ENCODE measurements around the gene TLCD1.

TLCD1 gene

DNA sequence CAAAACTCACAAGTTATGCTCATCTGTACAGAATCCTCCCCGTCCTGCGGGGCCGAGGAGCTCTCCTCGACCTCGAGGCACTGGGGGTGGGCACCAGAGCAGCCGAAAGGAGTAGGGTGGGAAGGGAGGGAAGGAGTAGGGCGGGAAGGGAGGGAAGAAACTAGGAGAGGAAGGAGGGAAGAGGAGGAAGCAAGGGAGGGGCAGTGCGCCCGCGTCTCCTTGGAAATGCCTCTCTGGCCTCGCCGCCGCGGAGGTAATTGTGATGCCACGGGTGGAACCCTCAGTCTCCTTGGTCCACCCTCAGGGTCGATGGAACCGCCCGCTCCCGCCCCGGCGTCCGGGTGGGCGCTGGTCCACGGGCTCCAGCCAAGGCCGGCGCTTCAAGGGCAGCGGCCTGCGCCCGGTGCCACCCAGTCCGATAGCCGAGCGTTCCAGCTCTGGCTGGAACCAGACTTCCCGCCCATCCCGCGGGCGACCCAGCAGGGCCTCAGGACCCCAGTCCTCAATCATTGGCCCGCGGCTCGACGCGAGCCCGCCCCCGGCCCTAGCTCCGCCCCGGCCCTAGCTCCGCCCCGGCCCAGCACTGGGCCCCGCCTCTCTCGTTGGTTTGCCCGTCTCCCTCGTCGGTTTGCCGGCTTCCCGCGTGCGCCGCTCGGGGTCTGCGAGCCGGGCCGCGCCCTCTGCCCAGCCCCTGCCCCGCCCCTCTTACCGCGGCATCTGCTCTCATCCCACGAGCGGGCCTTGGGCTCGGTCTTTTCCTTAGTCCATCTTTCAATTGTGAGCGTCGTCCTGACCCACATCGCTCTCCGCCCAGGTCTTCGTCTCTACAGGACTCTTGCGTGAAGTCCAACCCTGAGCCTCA, 14.9 kb downstream of the TLCD1 start:
- DNase-seq, result peak; percentile 96

DNA sequence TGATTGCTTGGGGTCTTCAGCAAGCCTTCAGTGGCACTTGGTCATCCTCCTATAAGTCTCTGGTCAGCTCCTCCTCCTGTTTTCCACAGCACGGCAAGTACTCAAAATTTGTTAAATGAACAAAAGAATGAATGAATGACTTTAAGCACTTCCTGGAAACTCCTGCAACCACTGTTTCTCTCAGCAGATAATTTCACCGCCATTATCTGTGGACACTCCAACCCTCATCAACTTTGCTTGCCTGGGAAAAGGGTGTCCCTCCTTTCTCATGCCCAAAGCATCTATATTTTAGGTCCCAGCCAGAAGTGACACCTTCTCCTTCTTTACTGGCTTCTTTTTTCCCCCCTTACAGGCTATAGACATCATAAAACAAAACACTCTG, 18.7 kb downstream of the TLCD1 start:
- no peak for DNase-seq

DNA sequence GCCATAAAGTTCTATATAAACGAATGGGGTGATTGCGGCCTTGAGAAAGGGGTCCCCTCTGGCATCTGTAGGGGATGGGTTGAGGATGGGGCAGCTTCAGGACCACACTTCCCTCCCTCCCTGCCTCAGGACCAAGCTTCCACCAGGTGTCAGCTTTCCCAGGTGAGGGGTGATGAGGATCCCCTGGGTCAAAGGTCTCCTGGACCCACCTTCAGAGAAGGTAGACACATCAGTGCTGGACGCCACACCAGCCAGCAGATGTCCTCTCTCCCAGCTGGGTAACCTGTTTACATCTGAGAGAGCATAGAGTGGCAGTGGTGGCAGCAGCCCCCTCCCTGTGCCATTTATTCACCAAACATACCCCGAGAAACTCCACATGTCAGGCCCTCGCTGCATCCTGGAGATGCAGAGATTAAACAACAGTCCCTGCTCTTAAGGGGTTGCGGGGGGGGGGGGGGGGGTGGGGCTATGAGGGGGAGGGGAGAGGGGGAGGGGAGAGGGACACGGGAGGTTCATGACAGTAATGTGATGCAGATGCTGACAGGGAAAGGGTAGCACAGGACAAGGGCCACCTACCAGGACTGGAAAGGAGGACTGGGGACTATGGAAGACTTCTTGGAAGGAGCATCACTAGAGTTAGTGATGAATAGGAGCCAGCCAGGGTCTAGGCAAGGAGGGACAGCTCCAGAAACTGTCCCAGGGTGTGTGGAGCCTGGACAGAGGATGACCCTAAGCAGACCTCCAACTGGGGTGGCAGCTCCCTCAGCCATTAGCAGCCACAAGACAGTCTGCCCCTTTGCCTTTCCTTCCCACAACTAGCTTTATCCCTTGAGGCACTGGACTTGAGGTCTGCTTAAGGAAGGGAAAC, 19.3 kb downstream of the TLCD1 start:
- DNase-seq, result no peak

- no peak for DNase-seq
Observed at GRCh38 chr17:28705728-28706334, 20.2 kb downstream of the TLCD1 start.

DNA sequence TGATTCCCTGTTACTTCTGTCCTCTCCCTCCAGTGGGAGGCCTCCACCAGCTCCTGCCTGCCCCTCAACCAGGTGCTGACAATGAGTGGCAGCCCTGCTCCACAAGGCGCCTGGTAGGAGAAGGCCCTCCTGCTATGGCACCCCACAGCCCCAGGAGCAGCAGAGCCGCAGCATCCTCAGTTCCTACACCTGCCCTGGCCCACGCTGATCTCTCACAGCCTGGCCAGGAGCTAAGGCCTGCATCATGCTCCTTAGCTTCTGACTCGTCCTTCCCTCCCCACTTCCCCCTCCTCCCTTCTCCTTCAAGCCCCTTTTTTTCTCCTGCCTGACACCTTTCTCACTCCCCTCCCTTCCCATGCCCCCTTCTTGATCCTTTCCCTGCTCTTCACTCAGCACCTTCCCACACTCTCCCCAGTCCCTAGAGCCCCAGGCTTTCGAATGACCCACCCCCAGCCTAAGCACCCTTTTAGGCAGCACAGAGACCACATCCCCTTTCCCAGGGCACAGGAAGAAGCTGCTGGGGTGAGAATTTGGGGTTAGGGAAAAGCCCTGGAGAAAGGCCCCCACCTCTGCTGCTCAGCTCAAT, 20.9 kb downstream of the TLCD1 start:
- DNase-seq, result no peak

GRCh38 chr17:28704219-28704858, 21.7 kb downstream of the TLCD1 start:
- DNase-seq, result no peak

GRCh38 chr17:28703552-28704218, 22.3 kb downstream of the TLCD1 start:
- DNase-seq, result no peak

GRCh38 chr17:28702752-28703150, 23.3 kb downstream of the TLCD1 start:
- DNase-seq, result no peak

DNA sequence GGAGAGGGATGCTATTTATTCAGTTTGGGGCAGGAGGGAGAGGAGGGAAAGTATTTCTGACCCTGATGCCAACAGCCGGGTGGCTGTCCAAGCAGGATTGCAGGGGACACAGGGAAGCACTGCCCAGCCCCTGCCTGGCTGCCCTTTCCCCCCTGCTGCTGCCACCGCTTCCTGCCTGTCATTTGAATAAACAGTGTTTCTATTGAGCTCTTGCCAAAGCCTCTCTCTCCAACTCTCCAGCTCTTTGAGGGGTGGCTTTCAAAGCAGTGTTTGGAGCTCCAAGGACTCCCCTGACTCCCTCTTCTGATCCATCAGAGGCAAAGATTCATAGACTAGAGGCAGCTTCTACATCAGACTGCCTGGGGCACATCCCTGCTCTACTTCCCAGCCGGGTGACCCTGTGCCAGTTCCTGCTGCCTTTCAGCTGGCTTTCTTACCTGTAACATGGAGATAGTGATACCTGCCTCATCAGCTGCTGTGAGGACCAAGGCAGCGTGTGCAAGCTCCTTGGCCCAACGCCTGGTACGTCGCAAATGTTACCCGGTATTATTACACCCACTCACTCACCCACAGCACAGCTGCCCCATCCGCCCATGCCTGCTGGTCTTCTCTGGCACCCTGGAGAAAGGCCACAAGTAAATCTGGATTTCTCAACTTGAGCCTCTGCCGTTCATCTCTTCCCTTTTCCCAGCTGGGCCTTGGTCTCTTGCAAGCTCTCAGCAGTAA, 23.8 kb downstream of the TLCD1 start:
- DNase-seq, result peak; percentile 78

- no peak for DNase-seq
Observed at GRCh38 chr17:28700830-28701492, 25.1 kb downstream of the TLCD1 start.

- DNase-seq, result no peak
Observed at GRCh38 chr17:28700278-28700677, 25.8 kb downstream of the TLCD1 start.

GRCh38 chr17:28698253-28698941, 27.6 kb downstream of the TLCD1 start:
- DNase-seq, result no peak

- no peak for DNase-seq
Observed at GRCh38 chr17:28693869-28694268, 32.2 kb downstream of the TLCD1 start.

DNA sequence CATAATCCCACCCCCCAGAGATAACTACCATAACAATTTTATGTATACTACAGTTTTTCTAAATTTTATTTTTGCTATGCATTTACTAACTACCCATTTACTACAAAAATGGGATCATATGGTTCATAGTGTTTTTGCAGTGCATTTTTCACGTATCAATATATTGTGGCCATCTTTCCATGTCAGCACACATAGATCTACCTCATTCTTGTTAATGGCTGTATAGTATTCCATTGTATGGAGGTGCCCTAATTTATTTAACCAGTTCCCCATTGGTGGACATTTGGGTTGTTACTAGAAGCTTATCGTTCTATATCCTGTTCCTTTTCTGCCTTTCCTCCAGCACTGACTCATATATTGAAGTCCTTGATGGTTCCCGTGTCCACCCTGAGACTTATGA, 37.0 kb downstream of the TLCD1 start:
- DNase-seq, result no peak

- DNase-seq, result no peak
Observed at GRCh38 chr17:28688481-28688880, 37.6 kb downstream of the TLCD1 start.

GRCh38 chr17:28686296-28686695, 39.7 kb downstream of the TLCD1 start:
- no peak for DNase-seq

GRCh38 chr17:28685366-28685765, 40.7 kb downstream of the TLCD1 start:
- no peak for DNase-seq

DNA sequence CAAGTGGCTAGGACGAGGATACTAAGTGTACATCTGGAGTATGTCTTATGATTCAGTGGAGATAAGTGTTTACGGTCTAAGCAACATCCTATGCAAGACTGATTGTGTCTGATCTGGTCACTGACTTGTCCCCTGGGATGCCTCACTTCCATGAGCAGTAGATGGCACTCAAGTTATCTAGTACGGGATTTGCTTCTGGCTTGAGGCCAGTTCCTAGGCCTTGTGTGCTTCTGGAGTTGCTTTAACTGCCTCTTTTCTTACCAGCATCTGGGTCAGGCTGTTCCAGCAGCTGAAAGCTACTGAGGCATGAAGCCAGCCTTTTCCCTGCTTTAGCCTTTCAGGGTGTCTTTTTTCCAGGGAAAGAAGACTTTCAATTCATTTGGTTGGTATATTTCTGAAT, 41.1 kb downstream of the TLCD1 start:
- peak; percentile 13 for DNase-seq

DNA sequence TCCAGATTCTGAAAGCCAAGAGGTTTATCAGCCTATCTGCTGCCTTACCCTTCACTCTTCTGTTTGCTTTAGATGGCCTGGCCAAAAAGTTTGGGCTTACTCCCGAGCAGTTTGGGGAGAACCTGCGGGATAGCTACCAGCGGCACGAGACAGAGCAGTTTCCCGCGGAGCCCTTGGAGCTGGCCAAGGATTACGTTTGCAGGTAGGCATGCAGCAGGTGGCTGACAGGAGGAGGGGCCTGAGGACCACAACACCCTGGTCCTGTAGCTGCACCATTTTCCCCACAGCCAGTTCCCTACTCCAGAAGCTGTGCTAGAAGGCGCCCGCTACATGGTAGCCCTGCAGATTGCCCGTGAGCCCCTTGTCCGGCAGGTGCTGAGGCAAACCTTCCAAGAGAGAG, 43.4 kb downstream of the TLCD1 start:
- no peak for DNase-seq

DNA sequence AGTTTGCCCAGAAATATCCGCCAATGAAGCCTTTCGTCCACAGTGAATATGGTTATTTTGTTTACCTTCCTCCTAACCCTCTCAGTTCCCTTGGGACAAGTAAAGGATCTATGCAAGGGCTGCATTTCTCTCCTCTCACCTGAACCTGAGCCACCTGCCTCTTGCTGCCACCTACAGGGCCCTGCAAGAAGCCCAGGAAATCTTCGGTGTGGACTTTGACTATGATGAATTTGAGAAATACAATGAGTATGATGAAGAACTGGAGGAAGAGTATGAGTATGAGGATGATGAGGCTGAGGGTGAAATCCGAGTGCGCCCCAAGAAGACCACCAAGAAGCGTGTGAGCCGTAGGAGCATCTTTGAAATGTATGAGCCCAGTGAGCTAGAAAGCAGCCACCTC, 50.1 kb downstream of the TLCD1 start:
- peak; percentile 78 for DNase-seq

Measured in DMS153 (cell line).